Astrocyte (in vitro differentiated cells and primary cell): ENCODE results near the gene TTBK1.

ENCODE experiments used
- EZH2 ChIP-seq: IDR thresholded peaks from 2 replicates; pipeline ENCODE4 v1.6.1; 2012; ENCODE audit warnings: mild to moderate bottlenecking, low read length, inconsistent platforms; ENCODE audit not compliant: insufficient read depth
- TF ChIP-seq, protein P1 (sequence below): IDR thresholded peaks from 2 replicates; pipeline ENCODE4 v1.5.1; 2011; ENCODE audit warnings: low read depth, mild to moderate bottlenecking, inconsistent platforms, low read length, moderate library complexity; ENCODE audit not compliant: insufficient read depth

DNA sequence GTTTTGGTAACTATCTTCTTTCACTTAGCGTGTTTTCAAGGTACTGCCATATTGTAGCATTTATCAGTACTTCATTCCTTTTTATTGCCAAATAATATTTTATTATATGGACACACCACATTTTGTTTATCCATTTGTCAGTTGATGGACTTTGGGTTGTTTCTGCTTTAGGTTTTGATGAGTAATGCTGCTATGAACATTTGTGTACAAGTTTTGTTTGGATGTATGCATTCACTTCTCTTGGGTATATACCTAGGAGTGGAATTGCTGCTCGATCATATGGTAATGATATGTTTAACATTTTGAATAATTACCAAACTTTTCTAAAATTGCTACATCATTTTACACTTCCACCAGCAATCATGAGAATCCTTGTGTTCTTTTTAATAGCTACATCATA, 48.4 kb downstream of the TTBK1 start:
- TF ChIP-seq, protein P1, sequence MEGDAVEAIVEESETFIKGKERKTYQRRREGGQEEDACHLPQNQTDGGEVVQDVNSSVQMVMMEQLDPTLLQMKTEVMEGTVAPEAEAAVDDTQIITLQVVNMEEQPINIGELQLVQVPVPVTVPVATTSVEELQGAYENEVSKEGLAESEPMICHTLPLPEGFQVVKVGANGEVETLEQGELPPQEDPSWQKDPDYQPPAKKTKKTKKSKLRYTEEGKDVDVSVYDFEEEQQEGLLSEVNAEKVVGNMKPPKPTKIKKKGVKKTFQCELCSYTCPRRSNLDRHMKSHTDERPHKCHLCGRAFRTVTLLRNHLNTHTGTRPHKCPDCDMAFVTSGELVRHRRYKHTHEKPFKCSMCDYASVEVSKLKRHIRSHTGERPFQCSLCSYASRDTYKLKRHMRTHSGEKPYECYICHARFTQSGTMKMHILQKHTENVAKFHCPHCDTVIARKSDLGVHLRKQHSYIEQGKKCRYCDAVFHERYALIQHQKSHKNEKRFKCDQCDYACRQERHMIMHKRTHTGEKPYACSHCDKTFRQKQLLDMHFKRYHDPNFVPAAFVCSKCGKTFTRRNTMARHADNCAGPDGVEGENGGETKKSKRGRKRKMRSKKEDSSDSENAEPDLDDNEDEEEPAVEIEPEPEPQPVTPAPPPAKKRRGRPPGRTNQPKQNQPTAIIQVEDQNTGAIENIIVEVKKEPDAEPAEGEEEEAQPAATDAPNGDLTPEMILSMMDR, result no peak
- no peak for TF ChIP-seq EZH2
